Measurements from ENCODE around the gene KPNA6.
"Not testable (repeated sequence)": the region's sequence is repeated elsewhere in the genome, so short reads cannot be mapped to it uniquely, and the experiment has no call there.

The KPNA6 gene

GRCh38 chr1:32143302-32143695 lies 35.4 kb downstream of the KPNA6 start:
- H3K9ac ChIP-seq (ENCODE audit: low read depth, low read length); H3K9me3 ChIP-seq (ENCODE audit: control insufficient read depth, insufficient read depth, low read length); H3K4me1 ChIP-seq (ENCODE audit: insufficient read depth, low read length); H3K36me3 ChIP-seq (ENCODE audit: insufficient read depth, low read length): not testable (repeated sequence)

- Histone ChIP-seq H3K4me1 (ENCODE audit: insufficient read depth, low read length) (peaks cover 1% of the 10 kb centered on the region), H3K9me3 (ENCODE audit: control insufficient read depth, insufficient read depth, low read length) (no peaks in the 10 kb centered on the region), H3K36me3 (ENCODE audit: insufficient read depth, low read length) (no peaks in the 10 kb centered on the region), H3K9ac (ENCODE audit: low read depth, low read length) (no peak overlapping the region)
Observed at GRCh38 chr1:32144033-32144432, 36.2 kb downstream of the KPNA6 start.

- H3K9ac ChIP-seq (ENCODE audit: low read depth, low read length); H3K9me3 ChIP-seq (ENCODE audit: control insufficient read depth, insufficient read depth, low read length); H3K4me1 ChIP-seq (ENCODE audit: insufficient read depth, low read length); H3K36me3 ChIP-seq (ENCODE audit: insufficient read depth, low read length): not testable (repeated sequence)
Observed at GRCh38 chr1:32147799-32148198, 39.9 kb downstream of the KPNA6 start.

GRCh38 chr1:32150847-32151246 lies 43.0 kb downstream of the KPNA6 start:
- Histone ChIP-seq H3K9ac (ENCODE audit: low read depth, low read length) (no peak overlapping the region), H3K4me1 (ENCODE audit: insufficient read depth, low read length) (no peaks in the 10 kb centered on the region; the same call in 1 of the 2 replicates), H3K9me3 (ENCODE audit: control insufficient read depth, insufficient read depth, low read length) (no peaks in the 10 kb centered on the region), H3K36me3 (ENCODE audit: insufficient read depth, low read length) (peaks cover 4% of the 10 kb centered on the region)

GRCh38 chr1:32151319-32151787 lies 43.5 kb downstream of the KPNA6 start:
- Histone ChIP-seq H3K9me3 (ENCODE audit: control insufficient read depth, insufficient read depth, low read length) (no peaks in the 10 kb centered on the region), H3K9ac (ENCODE audit: low read depth, low read length) (no peak overlapping the region), H3K4me1 (ENCODE audit: insufficient read depth, low read length) (no peaks in the 10 kb centered on the region; the same call in 1 of the 2 replicates), H3K36me3 (ENCODE audit: insufficient read depth, low read length) (peaks cover 9% of the 10 kb centered on the region)

- Histone ChIP-seq H3K4me1 (ENCODE audit: insufficient read depth, low read length) (no peaks in the 10 kb centered on the region), H3K9me3 (ENCODE audit: control insufficient read depth, insufficient read depth, low read length) (no peaks in the 10 kb centered on the region), H3K36me3 (ENCODE audit: insufficient read depth, low read length) (peaks cover 34% of the 10 kb centered on the region), H3K9ac (ENCODE audit: low read depth, low read length) (no peak overlapping the region)
Observed at GRCh38 chr1:32159189-32159588, 51.3 kb downstream of the KPNA6 start.

- Histone ChIP-seq H3K4me1 (ENCODE audit: insufficient read depth, low read length) (no peaks in the 10 kb centered on the region), H3K36me3 (ENCODE audit: insufficient read depth, low read length) (peaks cover 21% of the 10 kb centered on the region), H3K9me3 (ENCODE audit: control insufficient read depth, insufficient read depth, low read length) (no peaks in the 10 kb centered on the region), H3K9ac (ENCODE audit: low read depth, low read length) (no peak overlapping the region)
Observed at GRCh38 chr1:32163405-32163804, 55.5 kb downstream of the KPNA6 start.

GRCh38 chr1:32165633-32166032 lies 57.8 kb downstream of the KPNA6 start:
- not testable (repeated sequence) for H3K4me1 ChIP-seq (ENCODE audit: insufficient read depth, low read length)
- peaks cover 30% of the 10 kb centered on the region for H3K36me3 ChIP-seq (ENCODE audit: insufficient read depth, low read length)

GRCh38 chr1:32170991-32171390 lies 63.1 kb downstream of the KPNA6 start:
- no peak overlapping the region for H3K9ac ChIP-seq (ENCODE audit: low read depth, low read length)
- H3K36me3 ChIP-seq (ENCODE audit: insufficient read depth, low read length): peaks cover 39% of the 10 kb centered on the region
- H3K9me3 ChIP-seq (ENCODE audit: control insufficient read depth, insufficient read depth, low read length): no peaks in the 10 kb centered on the region
- H3K4me1 ChIP-seq (ENCODE audit: insufficient read depth, low read length): no peaks in the 10 kb centered on the region

More at GRCh38 chr1:32165633-32166032, 57.8 kb downstream of the KPNA6 start:
- not testable (repeated sequence) for H3K9ac ChIP-seq (ENCODE audit: low read depth, low read length); H3K9me3 ChIP-seq (ENCODE audit: control insufficient read depth, insufficient read depth, low read length)

- H3K9ac ChIP-seq (ENCODE audit: low read depth, low read length): no peak overlapping the region
- H3K36me3 ChIP-seq (ENCODE audit: insufficient read depth, low read length): peaks cover 33% of the 10 kb centered on the region
- no peaks in the 10 kb centered on the region for H3K4me1 ChIP-seq (ENCODE audit: insufficient read depth, low read length)
- no peaks in the 10 kb centered on the region for H3K9me3 ChIP-seq (ENCODE audit: control insufficient read depth, insufficient read depth, low read length)
Observed at GRCh38 chr1:32172621-32173245, 64.9 kb downstream of the KPNA6 start.

- Histone ChIP-seq H3K4me1 (ENCODE audit: insufficient read depth, low read length) (peaks cover 20% of the 10 kb centered on the region), H3K36me3 (ENCODE audit: insufficient read depth, low read length) (peaks cover 3% of the 10 kb centered on the region; the same call in 1 of the 2 replicates), H3K9ac (ENCODE audit: low read depth, low read length) (peak overlapping the region; percentile 65), H3K9me3 (ENCODE audit: control insufficient read depth, insufficient read depth, low read length) (no peaks in the 10 kb centered on the region)
Observed at GRCh38 chr1:32178380-32179192, 70.7 kb downstream of the KPNA6 start.

GRCh38 chr1:32179193-32179442 lies 71.3 kb downstream of the KPNA6 start:
- Histone ChIP-seq H3K9ac (ENCODE audit: low read depth, low read length) (peak overlapping the region; percentile 65), H3K36me3 (ENCODE audit: insufficient read depth, low read length) (peaks cover 6% of the 10 kb centered on the region; the same call in 1 of the 2 replicates), H3K9me3 (ENCODE audit: control insufficient read depth, insufficient read depth, low read length) (no peaks in the 10 kb centered on the region), H3K4me1 (ENCODE audit: insufficient read depth, low read length) (peaks cover 20% of the 10 kb centered on the region)

- Histone ChIP-seq H3K9me3 (ENCODE audit: control insufficient read depth, insufficient read depth, low read length) (no peaks in the 10 kb centered on the region), H3K36me3 (ENCODE audit: insufficient read depth, low read length) (peaks cover 6% of the 10 kb centered on the region), H3K9ac (ENCODE audit: low read depth, low read length) (peak within 1 kb of the TSS; percentile 65), H3K4me1 (ENCODE audit: insufficient read depth, low read length) (peaks cover 20% of the 10 kb centered on the region)
Observed at GRCh38 chr1:32179443-32180185, 71.8 kb downstream of the KPNA6 start, which contains the start of gene TXLNA. Gene TXLNA, plus strand, starts transcription at chr1:32179675. Its CDS starts 671 bp downstream, at chr1:32180346.

GRCh38 chr1:32180186-32181060 lies 72.6 kb downstream of the KPNA6 start:
- Histone ChIP-seq H3K9me3 (ENCODE audit: control insufficient read depth, insufficient read depth, low read length) (no peaks in the 10 kb centered on the region), H3K36me3 (ENCODE audit: insufficient read depth, low read length) (peaks cover 3% of the 10 kb centered on the region), H3K9ac (ENCODE audit: low read depth, low read length) (peak overlapping the region; percentile 65), H3K4me1 (ENCODE audit: insufficient read depth, low read length) (peaks cover 20% of the 10 kb centered on the region)

Data from ES-I3 (cell line).